ENCODE measurements around the gene SYT14. TPM values are rescaled to one million over a fixed set of nuclear protein-coding genes. Genes with fewer than 3 reads are reported as not detected.
"Not testable (repeated sequence)": the region's sequence is repeated elsewhere in the genome, so short reads cannot be mapped to it uniquely, and the experiment has no call there.

The SYT14 gene
- polyA plus RNA-seq, 3 donors, result 0.39 to 0.45 (median 0.42) TPM

GRCh38 chr1:210003501-210003900 lies 65.5 kb downstream of the SYT14 start:
- DNase-seq (ENCODE audit: extremely low read depth in 1 of 11, low read depth in 9 of 11, low spot score in 4 of 11), result no peak

DNA sequence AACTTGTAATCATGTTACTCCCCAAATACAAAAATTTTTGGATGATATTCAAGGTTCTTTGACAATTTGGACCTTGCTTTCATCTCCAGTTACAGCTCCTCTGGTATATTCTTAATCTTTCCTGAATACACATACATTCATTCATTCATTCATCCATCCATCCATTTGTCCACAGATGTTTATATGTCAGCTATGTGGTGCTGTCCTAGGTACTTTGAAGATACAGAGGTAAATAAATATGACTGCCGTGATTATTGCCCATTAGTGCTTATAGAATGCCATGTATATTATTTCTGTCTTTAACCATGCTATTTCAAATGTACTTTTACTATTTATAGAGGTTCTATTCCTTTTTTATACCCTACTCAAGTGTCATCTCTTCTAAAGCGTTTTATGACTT lies 72.1 kb downstream of the SYT14 start:
- DNase-seq (ENCODE audit: extremely low read depth in 1 of 11, low read depth in 9 of 11, low spot score in 4 of 11), result no peak

- DNase-seq (ENCODE audit: extremely low read depth in 1 of 11, low read depth in 9 of 11, low spot score in 4 of 11), result no peak
Measured at GRCh38 chr1:210021145-210021860, 83.3 kb downstream of the SYT14 start.

- no peak for DNase-seq (ENCODE audit: extremely low read depth in 1 of 11, low read depth in 9 of 11, low spot score in 4 of 11)
Measured at GRCh38 chr1:210022044-210022443, 84.0 kb downstream of the SYT14 start.

DNA sequence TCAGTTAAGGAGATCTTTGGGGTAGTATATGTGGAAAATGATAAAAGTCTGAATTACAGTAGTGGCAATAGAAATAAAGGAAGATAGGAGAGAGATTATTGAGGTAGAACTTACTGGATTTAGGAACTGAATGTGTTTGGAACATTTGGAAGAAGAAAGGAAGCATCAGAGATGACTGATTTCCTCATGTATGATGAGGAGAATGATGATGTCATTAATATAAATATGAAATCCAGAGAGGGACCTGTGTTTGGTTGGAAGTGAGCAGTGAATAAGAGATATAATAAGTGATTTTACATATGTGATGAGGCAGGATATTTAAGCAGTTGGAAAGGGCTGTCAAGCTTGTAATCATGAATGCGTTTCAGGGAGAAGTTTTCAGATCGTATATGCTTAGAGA lies 86.3 kb downstream of the SYT14 start:
- DNase-seq (ENCODE audit: extremely low read depth in 1 of 11, low read depth in 9 of 11, low spot score in 4 of 11), result no peak

DNA sequence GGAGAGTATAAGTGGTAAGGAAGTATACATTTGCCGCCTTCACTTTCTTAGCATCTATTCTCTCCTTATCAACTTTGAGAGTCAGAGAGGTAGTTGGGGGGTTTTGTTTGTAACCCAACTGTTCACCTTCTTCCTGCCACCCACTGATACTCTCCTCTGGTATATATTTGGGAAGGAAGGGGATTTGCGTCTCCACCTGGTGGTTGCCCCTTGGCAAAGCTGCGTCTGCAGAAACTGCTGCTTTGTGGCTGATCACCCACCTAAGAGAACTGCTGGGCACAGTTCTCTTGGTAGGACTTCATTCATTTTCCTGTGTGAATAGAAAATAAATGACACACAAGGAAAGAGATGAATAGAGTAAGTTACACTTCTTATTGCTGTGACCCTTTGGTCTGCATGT lies 87.0 kb downstream of the SYT14 start:
- DNase-seq (ENCODE audit: extremely low read depth in 1 of 11, low read depth in 9 of 11, low spot score in 4 of 11), result no peak

GRCh38 chr1:210025870-210026269 lies 87.9 kb downstream of the SYT14 start:
- no peak for DNase-seq (ENCODE audit: extremely low read depth in 1 of 11, low read depth in 9 of 11, low spot score in 4 of 11)

DNA sequence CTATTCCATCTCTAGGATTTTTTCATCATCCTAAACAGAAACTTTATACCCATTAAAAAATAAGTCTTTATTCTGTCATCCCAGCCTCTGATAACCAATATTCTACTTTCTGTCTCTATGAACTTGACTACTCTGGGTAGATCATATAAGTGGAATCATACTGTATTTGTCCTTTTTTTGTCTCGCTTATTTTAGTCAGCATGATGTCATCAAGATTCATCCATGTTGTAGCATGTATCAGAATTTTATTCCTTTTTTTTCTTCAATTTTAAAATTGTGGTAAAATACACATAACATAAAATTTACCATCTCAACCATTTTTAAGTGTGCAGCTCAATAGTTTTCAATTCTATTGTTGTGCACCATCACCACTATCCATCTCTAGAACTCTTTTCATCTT lies 90.0 kb downstream of the SYT14 start:
- DNase-seq (ENCODE audit: extremely low read depth in 1 of 11, low read depth in 9 of 11, low spot score in 4 of 11), result no peak

- DNase-seq (ENCODE audit: extremely low read depth in 1 of 11, low read depth in 9 of 11, low spot score in 4 of 11), result no peak
Measured at GRCh38 chr1:210031473-210031872, 93.5 kb downstream of the SYT14 start.

DNA sequence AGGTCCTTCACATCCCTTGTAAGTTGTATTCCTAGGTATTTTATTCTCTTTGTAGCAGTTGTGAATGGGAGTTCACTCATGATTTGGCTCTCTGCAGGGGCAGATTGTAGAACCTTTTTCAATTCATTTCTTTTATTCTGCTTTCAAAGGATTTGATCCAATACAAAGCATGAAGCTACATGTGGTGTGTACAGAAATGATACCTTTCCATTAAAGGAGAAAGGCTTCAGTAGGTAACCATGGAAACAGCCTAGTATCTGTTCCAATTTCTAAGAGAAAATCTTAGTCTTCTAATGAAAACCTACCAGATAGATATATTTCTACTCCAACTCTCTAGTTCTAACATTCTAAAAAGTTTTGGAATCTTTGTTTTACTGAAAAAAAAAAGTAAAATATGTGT lies 105.0 kb downstream of the SYT14 start:
- no peak for DNase-seq (ENCODE audit: extremely low read depth in 1 of 11, low read depth in 9 of 11, low spot score in 4 of 11)

DNA sequence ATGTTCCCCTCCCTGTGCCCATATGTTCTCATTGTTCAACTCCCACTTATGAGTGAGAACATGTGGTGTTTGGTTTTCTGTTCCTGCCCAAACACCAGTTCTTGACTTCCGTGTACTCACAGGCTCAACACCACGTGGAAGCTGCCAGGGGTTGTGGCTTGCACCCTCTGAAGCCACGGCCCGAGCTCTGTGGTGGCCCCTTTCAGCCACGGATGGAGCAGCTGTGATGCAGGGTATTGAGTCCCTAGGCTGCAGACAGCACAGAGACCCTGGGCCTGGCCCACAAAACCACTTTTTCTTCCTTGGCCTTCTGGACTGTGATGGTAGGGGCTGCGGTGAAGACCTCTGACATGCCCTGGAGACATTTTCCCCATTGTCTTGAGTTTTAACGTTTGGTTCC lies 111.6 kb downstream of the SYT14 start:
- DNase-seq (ENCODE audit: extremely low read depth in 1 of 11, low read depth in 9 of 11, low spot score in 4 of 11), result no peak

DNA sequence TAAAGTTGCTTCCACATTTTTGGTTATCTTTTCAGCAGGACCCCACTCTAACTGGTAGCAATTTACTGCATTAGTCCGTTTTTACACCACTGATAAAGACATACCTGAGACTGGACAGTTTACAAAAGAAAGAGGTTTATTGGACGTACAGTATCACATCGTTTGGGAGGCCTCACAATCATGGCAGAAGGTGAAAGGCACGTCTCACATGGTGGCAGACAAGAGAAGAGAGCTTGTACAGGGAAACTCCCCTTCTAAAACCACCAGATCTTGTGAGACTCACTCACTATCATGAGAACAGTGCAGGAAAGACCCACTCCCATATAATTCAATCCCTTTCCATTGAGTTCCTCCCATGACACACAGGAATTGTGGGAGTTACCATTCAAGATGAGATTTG lies 112.5 kb downstream of the SYT14 start:
- DNase-seq (ENCODE audit: extremely low read depth in 1 of 11, low read depth in 9 of 11, low spot score in 4 of 11), result not testable (repeated sequence)

- DNase-seq (ENCODE audit: extremely low read depth in 1 of 11, low read depth in 9 of 11, low spot score in 4 of 11), result no peak
Measured at GRCh38 chr1:210053126-210053525, 115.1 kb downstream of the SYT14 start.

- no peak for DNase-seq (ENCODE audit: extremely low read depth in 1 of 11, low read depth in 9 of 11, low spot score in 4 of 11)
Measured at GRCh38 chr1:210057593-210057992, 119.6 kb downstream of the SYT14 start.

- no peak for DNase-seq (ENCODE audit: extremely low read depth in 1 of 11, low read depth in 9 of 11, low spot score in 4 of 11)
Measured at GRCh38 chr1:210061992-210062391, 124.0 kb downstream of the SYT14 start.

GRCh38 chr1:210070531-210070930 lies 132.5 kb downstream of the SYT14 start:
- no peak for DNase-seq (ENCODE audit: extremely low read depth in 1 of 11, low read depth in 9 of 11, low spot score in 4 of 11)

- DNase-seq (ENCODE audit: extremely low read depth in 1 of 11, low read depth in 9 of 11, low spot score in 4 of 11), result no peak
Measured at GRCh38 chr1:210072129-210072528, 134.1 kb downstream of the SYT14 start.

DNA sequence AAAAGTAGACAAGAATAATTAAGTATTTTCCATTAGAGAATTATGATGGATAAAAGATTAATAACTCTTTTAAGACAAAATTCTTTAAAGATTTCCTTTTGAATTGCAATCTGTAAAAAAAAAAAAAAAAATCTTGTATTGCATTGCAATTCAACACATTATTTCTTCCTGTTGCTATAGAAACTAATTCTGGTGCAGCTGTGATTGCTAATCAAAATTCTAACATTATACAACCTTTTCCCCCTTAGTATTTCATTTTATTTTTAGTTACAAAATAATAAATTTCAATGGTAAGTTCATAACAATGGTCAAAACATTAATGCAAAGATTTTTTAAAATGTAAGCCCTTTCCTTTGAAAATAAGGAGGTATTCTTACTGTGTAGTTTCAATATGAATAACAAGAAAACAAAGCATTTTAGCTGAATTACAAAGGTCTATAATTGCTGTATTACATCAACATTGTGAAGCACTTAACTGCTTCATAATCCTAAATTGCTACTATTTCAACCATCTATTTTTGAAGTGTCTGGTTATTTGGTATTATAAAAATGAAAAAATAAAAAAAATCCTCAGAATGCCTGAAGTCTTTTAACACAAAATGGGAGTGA lies 135.0 kb downstream of the SYT14 start:
- no peak for DNase-seq (ENCODE audit: extremely low read depth in 1 of 11, low read depth in 9 of 11, low spot score in 4 of 11)

GRCh38 chr1:210074904-210075303 lies 136.9 kb downstream of the SYT14 start:
- DNase-seq (ENCODE audit: extremely low read depth in 1 of 11, low read depth in 9 of 11, low spot score in 4 of 11), result no peak

- no peak for DNase-seq (ENCODE audit: extremely low read depth in 1 of 11, low read depth in 9 of 11, low spot score in 4 of 11)
Measured at GRCh38 chr1:210076620-210077019, 138.6 kb downstream of the SYT14 start.

- no peak for DNase-seq (ENCODE audit: extremely low read depth in 1 of 11, low read depth in 9 of 11, low spot score in 4 of 11)
Measured at GRCh38 chr1:210081494-210081893, 143.5 kb downstream of the SYT14 start.
